DND-41 (cell line): ENCODE data around the gene STXBP5.

Source experiments
- ATAC-seq: fragments of 200-7000 bp; cut with Tn5 transposase; 3 replicates; pipeline ENCODE4 v1.9.1; 2021; ENCODE audit warnings: low read depth; ENCODE audit not compliant: insufficient read depth
- DNase-seq: peaks from one replicate; pipeline ENCODE4 v3.0.0-alpha.2; 2020
- H2AFZ ChIP-seq: 2 replicates; pipeline ENCODE4 v1.6.0; 2012; ENCODE audit warnings: low read depth, low read length
- H3K27ac ChIP-seq: 2 replicates; pipeline ENCODE4 v1.5.1; 2012; ENCODE audit warnings: low read length, inconsistent platforms
- H3K27me3 ChIP-seq: fragments of 200-600 bp; sonication (generic); 2 replicates; pipeline ENCODE4 v1.6.0; 2012; ENCODE audit warnings: low read length, mild to moderate bottlenecking, inconsistent platforms; ENCODE audit not compliant: insufficient read depth, poor library complexity
- H3K36me3 ChIP-seq: 2 replicates; pipeline ENCODE4 v1.5.1; 2012; ENCODE audit warnings: low read length, inconsistent platforms; ENCODE audit not compliant: insufficient read depth
- H3K4me1 ChIP-seq: 2 replicates; pipeline ENCODE4 v1.5.1; 2012; ENCODE audit warnings: mild to moderate bottlenecking, low read length; ENCODE audit not compliant: insufficient read depth
- H3K4me2 ChIP-seq: 2 replicates; pipeline ENCODE4 v1.6.0; 2012; ENCODE audit warnings: mild to moderate bottlenecking, moderate library complexity, low read length, inconsistent platforms; ENCODE audit not compliant: insufficient read depth
- H3K4me3 ChIP-seq, 2 experiments: fragments of 200-600 bp in 1 of 2; shearing (Covaris generic) in 1 of 2; 2 replicates each; pipeline ENCODE4 v1.5.1; 2012 to 2016; ENCODE audit warnings: inconsistent platforms in 2 of 2, low read length in 2 of 2, mild to moderate bottlenecking in 2 of 2, low read depth in 1 of 2, moderate library complexity in 1 of 2
- H3K79me2 ChIP-seq: 2 replicates; pipeline ENCODE4 v1.6.0; 2012; ENCODE audit warnings: low read length, inconsistent platforms; ENCODE audit not compliant: insufficient read depth
- H3K9ac ChIP-seq: 2 replicates; pipeline ENCODE4 v1.6.0; 2012; ENCODE audit warnings: low read depth, mild to moderate bottlenecking, inconsistent platforms, low read length, moderate library complexity
- H3K9me3 ChIP-seq: 2 replicates; pipeline ENCODE4 v1.5.1; 2012; ENCODE audit warnings: low read length, moderate library complexity, mild to moderate bottlenecking, inconsistent platforms; ENCODE audit not compliant: insufficient read depth, severe bottlenecking
- H4K20me1 ChIP-seq: 2 replicates; pipeline ENCODE4 v1.6.0; 2012; ENCODE audit warnings: low read length; ENCODE audit not compliant: insufficient read depth
- CTCF ChIP-seq: IDR thresholded peaks from 2 replicates; pipeline ENCODE4 v1.5.1; 2012; ENCODE audit warnings: borderline replicate concordance, low read length, moderate library complexity, mild to moderate bottlenecking; ENCODE audit not compliant: poor library complexity, severe bottlenecking; ENCODE audit errors: extremely low read depth
- EZH2 ChIP-seq: IDR thresholded peaks from 3 replicates; pipeline ENCODE4 v1.6.1; 2012; ENCODE audit warnings: borderline replicate concordance, low read depth, mild to moderate bottlenecking, moderate library complexity, low read length, inconsistent platforms; ENCODE audit not compliant: severe bottlenecking

STXBP5 gene

GRCh38 chr6:147281895-147282565, 77.8 kb downstream of the STXBP5 start:
- no peaks in the 10 kb centered on the region for H3K79me2 ChIP-seq
- H3K9me3 ChIP-seq = no peaks in the 10 kb centered on the region
- H3K4me2 ChIP-seq = no peak overlapping the region
- ATAC-seq = no peak
- no peaks in the 10 kb centered on the region for H3K27me3 ChIP-seq
- H3K27ac ChIP-seq = no peak overlapping the region
- H3K4me1 ChIP-seq = no peaks in the 10 kb centered on the region
- H3K9ac ChIP-seq = no peak overlapping the region
- TF ChIP-seq CTCF (no peak), EZH2 (no peak)
- H2AFZ ChIP-seq = no peak overlapping the region
- no peak overlapping the region for H3K4me3 ChIP-seq
- H3K36me3 ChIP-seq = no peaks in the 10 kb centered on the region; the same call in 1 of the 2 replicates
- no peaks in the 10 kb centered on the region for H4K20me1 ChIP-seq
- DNase-seq = no peak

DNA sequence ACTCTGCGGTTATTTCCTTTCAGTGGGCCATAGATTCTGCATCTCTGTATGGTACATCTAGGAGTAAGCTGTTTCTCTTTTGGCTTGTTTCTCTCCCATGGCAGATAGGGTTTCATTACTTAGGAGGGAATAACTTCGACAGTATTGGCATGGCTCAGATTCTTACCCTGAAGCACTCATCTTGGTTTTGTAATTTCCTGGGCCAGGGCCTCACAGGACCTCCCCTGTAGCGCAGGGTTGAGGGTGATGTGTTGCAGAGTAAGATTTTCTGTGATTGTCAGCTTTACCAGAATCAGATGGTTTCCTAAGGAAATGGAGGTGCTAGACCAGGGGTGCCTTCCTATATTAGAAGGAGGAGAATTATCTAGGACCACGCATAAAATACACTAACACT, 78.3 kb downstream of the STXBP5 start:
- H3K27ac ChIP-seq = no peak overlapping the region
- TF ChIP-seq EZH2 (no peak), CTCF (no peak)
- H3K9me3 ChIP-seq = no peaks in the 10 kb centered on the region
- DNase-seq (no peak), ATAC-seq (no peak)
- H3K4me1 ChIP-seq = no peaks in the 10 kb centered on the region
- H4K20me1 ChIP-seq = no peaks in the 10 kb centered on the region
- H2AFZ ChIP-seq = no peak overlapping the region
- no peak overlapping the region for H3K9ac ChIP-seq
- no peaks in the 10 kb centered on the region for H3K79me2 ChIP-seq
- H3K27me3 ChIP-seq = no peaks in the 10 kb centered on the region
- no peak overlapping the region for H3K4me3 ChIP-seq
- H3K36me3 ChIP-seq = no peaks in the 10 kb centered on the region; the same call in 1 of the 2 replicates
- no peak overlapping the region for H3K4me2 ChIP-seq

GRCh38 chr6:147283460-147283859, 79.2 kb downstream of the STXBP5 start:
- H3K4me1 ChIP-seq = no peaks in the 10 kb centered on the region
- no peak for TF ChIP-seq CTCF
- TF ChIP-seq EZH2 = no peak
- no peak overlapping the region for H2AFZ ChIP-seq
- H3K4me3 ChIP-seq = no peak overlapping the region
- H3K4me2 ChIP-seq = no peak overlapping the region
- no peak overlapping the region for H3K9ac ChIP-seq
- no peak for ATAC-seq
- no peaks in the 10 kb centered on the region; the same call in 1 of the 2 replicates for H3K36me3 ChIP-seq
- H3K9me3 ChIP-seq = no peaks in the 10 kb centered on the region
- H3K27me3 ChIP-seq = no peaks in the 10 kb centered on the region
- H3K27ac ChIP-seq = no peak overlapping the region
- no peak for DNase-seq
- no peaks in the 10 kb centered on the region for H3K79me2 ChIP-seq
- H4K20me1 ChIP-seq = no peaks in the 10 kb centered on the region
